GM21360 (cell line): ENCODE data around the gene ZSWIM5.
"Not testable (repeated sequence)": the region's sequence is repeated elsewhere in the genome, so short reads cannot be mapped to it uniquely, and the experiment has no call there.

Experiments
- ATAC-seq: cut with Tn5 transposase; IDR thresholded peaks from one replicate; pipeline ENCODE4 v1.9.1; 2021; ENCODE audit warnings: mild to moderate bottlenecking, moderate library complexity; ENCODE audit not compliant: unreplicated experiment

Gene ZSWIM5

GRCh38 chr1:45205011-45205909 lies 1.1 kb downstream of the ZSWIM5 start:
- peak; percentile 27 for ATAC-seq

DNA sequence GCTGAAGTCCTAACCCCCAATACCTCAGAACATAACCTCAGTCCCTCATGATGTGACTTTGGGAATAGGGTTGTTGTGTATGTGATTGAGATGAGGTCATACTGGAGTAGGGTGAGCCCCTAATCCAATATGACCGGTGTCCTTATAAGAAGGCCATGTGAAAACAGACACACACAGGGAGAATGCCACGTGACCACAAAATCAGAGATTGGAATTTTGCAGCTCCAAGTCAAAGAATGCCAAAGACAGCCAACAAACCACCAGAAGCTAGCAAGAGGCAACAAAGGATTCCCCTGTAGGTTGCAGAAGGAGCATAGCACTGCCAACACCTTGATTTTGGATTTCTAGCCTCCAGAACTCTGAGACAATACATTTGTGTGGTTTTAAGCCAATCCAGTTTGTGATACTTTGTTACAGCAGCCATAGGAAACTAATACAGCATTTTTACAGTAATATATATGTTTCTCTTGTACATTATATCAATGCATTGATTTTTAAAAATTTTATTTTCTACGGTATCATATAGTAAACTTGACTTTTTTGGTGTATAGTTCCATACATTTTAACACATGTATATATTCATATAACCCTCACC lies 5.4 kb downstream of the ZSWIM5 start:
- ATAC-seq, result no peak

- ATAC-seq, result no peak
Measured at GRCh38 chr1:45200435-45200834, 6.0 kb downstream of the ZSWIM5 start.

GRCh38 chr1:45198185-45198584 lies 8.2 kb downstream of the ZSWIM5 start:
- no peak for ATAC-seq

DNA sequence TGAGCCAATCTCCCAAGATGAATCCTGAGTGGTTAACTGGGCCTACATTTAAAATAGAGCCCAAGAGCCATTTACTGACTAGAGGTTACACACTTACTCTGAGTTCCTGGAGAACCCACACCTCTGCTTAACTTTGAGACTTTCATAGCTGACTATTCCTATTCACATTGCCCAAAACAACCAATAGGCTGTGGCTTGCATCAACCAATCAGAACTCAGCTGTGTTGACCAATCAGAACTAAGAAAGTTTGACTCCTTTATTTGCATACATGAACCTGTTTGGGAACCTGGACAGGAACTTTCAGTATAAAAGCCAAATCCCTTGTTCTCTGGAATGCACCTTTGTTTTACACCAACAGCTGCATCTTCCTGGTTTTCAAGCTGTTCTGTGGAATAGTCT lies 9.5 kb downstream of the ZSWIM5 start:
- ATAC-seq, result no peak

DNA sequence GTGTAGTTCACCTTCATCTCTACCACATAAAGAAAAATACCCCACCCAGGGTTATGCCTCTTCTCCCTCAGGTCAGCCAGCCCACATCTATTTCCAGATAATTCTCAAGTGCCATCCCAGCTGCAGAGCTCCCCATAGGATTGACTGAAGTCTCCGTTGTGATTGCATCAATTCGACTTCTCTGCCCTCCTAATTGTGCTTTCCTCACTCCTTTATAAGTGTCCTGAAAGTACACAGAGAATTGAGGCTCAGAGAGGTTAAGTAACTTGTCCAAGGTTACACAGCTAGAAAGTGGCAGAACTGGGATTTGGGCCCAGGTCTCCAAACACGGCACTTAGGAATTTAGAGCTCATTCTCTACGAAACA lies 15.0 kb downstream of the ZSWIM5 start:
- no peak for ATAC-seq

- no peak for ATAC-seq
Measured at GRCh38 chr1:45187725-45188124, 18.7 kb downstream of the ZSWIM5 start.

GRCh38 chr1:45179918-45180519 lies 26.4 kb downstream of the ZSWIM5 start:
- ATAC-seq, result not testable (repeated sequence)

GRCh38 chr1:45177452-45177851 lies 29.0 kb downstream of the ZSWIM5 start:
- ATAC-seq, result no peak

GRCh38 chr1:45172764-45173163 lies 33.6 kb downstream of the ZSWIM5 start:
- no peak for ATAC-seq

DNA sequence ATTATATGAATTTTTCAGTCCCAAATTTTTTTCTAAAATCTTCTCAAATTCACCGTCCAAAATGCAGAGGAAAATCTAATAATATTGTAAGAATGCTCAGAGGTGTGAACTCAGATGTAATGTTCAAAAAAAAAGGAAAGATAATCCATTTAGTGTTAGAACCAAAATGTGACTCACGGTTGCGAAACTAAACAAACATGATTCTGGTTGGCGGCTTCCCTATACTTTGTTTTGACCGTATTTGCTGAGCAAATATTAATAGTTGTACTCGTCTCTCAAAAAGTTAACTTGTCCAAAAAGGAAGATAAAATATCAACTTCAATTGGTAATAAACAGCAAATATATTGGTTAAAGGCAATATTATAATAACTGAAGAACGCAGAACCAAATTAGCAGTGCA lies 34.4 kb downstream of the ZSWIM5 start:
- ATAC-seq, result no peak

- ATAC-seq, result no peak
Measured at GRCh38 chr1:45171575-45171974, 34.8 kb downstream of the ZSWIM5 start.

- no peak for ATAC-seq
Measured at GRCh38 chr1:45170151-45170742, 36.2 kb downstream of the ZSWIM5 start.

- ATAC-seq, result not testable (repeated sequence)
Measured at GRCh38 chr1:45167947-45168346, 38.5 kb downstream of the ZSWIM5 start.

DNA sequence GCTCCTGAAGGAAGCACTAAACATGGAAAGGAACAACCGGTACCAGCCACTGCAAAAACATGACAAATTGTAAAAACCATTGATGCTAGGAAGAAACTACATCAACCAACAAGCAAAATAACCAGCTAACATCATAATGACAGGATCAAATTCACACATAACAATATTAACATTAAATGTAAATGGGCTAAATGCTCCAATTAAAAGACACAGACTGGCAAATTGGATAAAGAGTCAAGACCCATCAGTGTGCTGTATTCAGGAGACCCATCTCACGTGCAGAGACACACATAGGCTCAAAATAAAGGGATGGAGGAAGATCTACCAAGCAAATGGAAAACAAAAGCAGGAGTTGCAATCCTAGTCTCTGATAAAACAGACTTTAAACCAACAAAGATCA lies 42.1 kb downstream of the ZSWIM5 start:
- not testable (repeated sequence) for ATAC-seq

- not testable (repeated sequence) for ATAC-seq
Measured at GRCh38 chr1:45163111-45163510, 43.3 kb downstream of the ZSWIM5 start.

DNA sequence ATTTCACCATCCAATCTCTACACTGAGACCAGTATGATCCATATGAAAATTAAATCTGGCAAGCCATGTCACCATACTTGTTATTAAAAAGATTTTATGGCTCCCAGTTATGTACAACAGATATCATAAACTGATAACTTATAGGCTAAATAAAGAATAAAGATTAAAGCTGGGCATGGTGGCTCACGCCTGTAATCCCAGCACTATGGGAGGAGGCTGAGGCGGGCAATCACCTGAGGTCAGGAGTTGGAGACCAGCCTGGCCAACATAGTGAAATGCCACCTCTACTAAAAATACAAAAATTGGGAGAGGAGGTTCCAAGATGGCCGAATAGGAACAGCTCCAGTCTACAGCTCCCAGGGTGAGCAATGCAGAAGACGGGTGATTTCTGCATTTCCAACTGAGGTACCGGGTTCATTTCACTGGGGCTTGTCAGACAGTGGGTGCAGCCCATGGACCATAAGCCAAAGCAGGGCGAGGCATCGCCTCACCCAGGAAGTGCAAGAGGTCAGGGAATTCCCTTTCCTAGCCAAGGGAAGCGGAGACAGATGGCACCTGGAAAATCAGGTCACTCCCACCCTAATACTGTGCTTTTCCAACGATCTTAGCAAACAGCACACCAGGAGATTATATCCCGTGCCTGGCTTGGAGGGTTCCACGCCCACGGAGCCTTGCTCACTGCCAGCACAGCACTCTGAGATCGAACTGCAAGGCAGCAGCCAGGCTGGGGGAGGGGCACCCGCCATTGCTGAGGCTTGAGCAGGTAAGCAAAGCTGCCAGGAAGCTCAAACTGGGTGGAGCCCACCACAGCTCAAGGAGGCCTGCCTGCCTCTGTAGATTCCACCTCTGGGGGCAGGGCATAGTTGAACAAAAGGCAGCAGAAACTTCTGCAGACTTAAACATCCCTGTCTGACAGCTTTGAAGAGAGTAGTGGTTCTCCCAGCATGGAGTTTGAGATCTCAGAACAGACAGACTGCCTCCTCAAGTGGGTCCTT lies 44.1 kb downstream of the ZSWIM5 start:
- ATAC-seq, result not testable (repeated sequence)

DNA sequence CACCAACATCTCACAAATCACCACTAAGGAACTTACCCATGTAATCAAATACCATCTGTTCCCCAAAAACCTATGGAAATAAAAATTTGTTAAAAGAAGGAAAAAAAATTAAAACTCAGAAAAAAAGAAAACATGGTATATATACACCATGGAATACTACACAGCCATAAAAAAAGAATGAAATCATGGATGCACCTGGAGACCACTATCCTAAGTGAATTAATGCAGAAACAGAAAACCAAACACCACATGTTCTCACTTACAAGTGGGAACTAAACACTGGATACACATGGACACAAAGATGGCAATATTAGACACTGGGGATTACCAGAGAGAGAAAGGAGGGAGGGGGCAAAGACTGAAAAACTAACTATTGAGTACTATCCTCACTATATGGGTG lies 50.4 kb downstream of the ZSWIM5 start:
- ATAC-seq, result no peak

- ATAC-seq, result no peak
Measured at GRCh38 chr1:45155423-45155822, 51.0 kb downstream of the ZSWIM5 start.

DNA sequence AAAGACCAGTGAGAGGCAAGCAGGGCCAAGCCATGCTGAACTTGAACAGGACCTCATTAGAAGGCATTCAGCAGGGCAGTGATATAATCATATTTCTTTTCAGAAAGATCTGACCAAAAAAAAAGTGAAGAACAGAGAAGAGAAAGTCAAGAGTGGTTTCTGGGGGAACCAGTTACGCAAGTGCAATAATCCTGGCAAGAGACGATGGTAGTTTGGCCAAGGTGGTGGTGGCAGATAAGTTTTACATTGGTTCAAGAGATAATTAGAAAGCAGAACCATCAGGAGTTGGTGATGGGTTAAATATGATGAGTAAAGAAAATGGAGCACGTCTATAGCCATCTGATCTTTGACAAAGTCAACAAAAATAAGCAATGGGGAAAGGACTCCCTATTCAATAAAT lies 54.3 kb downstream of the ZSWIM5 start:
- ATAC-seq, result no peak
